COLO668 (cell line): ENCODE results near the gene EIF4A3.
A peak's percentile ranks its signal among the peaks of the same experiment; 100 is the strongest.

ENCODE experiments used
- DNase-seq: peaks from one replicate; lab custom pipeline; 2025; ENCODE audit not compliant: unreplicated experiment; lab: John Stamatoyannopoulos, UW

Gene EIF4A3

GRCh38 chr17:80137131-80137530, 9.8 kb downstream of the EIF4A3 start:
- no peak for DNase-seq

GRCh38 chr17:80133626-80133970, 13.3 kb downstream of the EIF4A3 start:
- no peak for DNase-seq

GRCh38 chr17:80132906-80133625, 13.9 kb downstream of the EIF4A3 start:
- DNase-seq, result no peak

- no peak for DNase-seq
Observed at GRCh38 chr17:80130992-80131391, 15.9 kb downstream of the EIF4A3 start.

- no peak for DNase-seq
Observed at GRCh38 chr17:80129006-80129565, 17.8 kb downstream of the EIF4A3 start.

GRCh38 chr17:80126449-80126715, 20.5 kb downstream of the EIF4A3 start:
- no peak for DNase-seq

GRCh38 chr17:80125656-80126448, 21.1 kb downstream of the EIF4A3 start:
- DNase-seq, result no peak

- DNase-seq, result peak; percentile 46
Observed at GRCh38 chr17:80124351-80124981, 22.5 kb downstream of the EIF4A3 start.

GRCh38 chr17:80123791-80124190, 23.1 kb downstream of the EIF4A3 start:
- DNase-seq, result peak; percentile 2

- no peak for DNase-seq
Observed at GRCh38 chr17:80122926-80123505, 23.9 kb downstream of the EIF4A3 start.

- DNase-seq, result no peak
Observed at GRCh38 chr17:80122026-80122575, 24.8 kb downstream of the EIF4A3 start.

GRCh38 chr17:80119839-80120238, 27.1 kb downstream of the EIF4A3 start:
- no peak for DNase-seq

- DNase-seq, result no peak
Observed at GRCh38 chr17:80119271-80119791, 27.6 kb downstream of the EIF4A3 start.

GRCh38 chr17:80118601-80119270, 28.2 kb downstream of the EIF4A3 start:
- DNase-seq, result no peak

- DNase-seq, result no peak
Observed at GRCh38 chr17:80117491-80118401, 29.2 kb downstream of the EIF4A3 start.

GRCh38 chr17:80116921-80117380, 30.0 kb downstream of the EIF4A3 start:
- no peak for DNase-seq

GRCh38 chr17:80116276-80116920, 30.5 kb downstream of the EIF4A3 start:
- DNase-seq, result no peak

- DNase-seq, result no peak
Observed at GRCh38 chr17:80115159-80115558, 31.8 kb downstream of the EIF4A3 start.

GRCh38 chr17:80114758-80115157, 32.2 kb downstream of the EIF4A3 start:
- DNase-seq, result no peak
